NCI-H345 treated with DMSO at 0.1 percent for 48 hours (cell line): ENCODE results near the gene PTPN14.
"Not testable (repeated sequence)": the region's sequence is repeated elsewhere in the genome, so short reads cannot be mapped to it uniquely, and the experiment has no call there.

Experiments used
- DNase-seq: peaks from one replicate; lab custom pipeline; 2025; ENCODE audit not compliant: unreplicated experiment; lab: John Stamatoyannopoulos, UW

Gene PTPN14

DNA sequence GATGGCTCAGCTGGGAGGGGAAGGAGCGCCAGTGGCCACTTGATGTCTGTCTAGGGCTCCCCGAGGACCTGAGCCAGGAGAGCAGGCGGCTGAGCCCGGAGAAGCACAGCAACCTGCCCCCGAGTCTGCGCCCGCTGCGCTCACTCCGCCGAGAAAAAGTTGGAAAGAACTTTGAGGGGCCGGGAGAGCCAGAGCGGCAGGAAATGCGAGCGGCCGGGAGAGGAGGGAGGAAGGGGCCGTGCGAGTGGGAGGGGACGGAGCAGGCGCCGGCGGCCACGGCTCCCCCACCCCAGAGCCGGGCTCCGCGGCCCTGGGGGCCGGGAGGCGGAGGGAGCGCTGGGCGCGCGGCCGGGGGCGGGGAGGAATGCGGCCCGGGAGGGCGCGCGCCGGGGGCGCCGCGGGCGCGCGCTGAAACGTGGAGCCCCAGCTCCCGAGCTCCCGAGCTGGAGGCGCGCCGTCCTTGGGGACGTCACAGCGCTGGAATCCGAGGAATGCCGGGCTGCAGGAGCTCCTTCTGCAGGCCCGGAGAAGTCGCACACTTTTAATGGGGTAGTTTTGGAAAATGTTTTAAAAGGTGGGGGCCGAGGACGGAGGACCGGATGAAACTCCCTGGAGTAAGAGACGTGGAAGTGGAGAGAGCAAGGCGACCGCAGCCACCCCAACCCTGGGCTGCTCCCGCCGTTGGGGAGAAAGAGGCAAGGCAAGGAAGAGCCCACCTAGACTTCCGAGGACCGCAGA lies at the start of gene PTPN14:
Gene PTPN14 (minus strand): TSS at position 167 of the 738 bp plus-strand sequence. CDS start 86,799 bp downstream, outside the sequence.
- no peak for DNase-seq

DNA sequence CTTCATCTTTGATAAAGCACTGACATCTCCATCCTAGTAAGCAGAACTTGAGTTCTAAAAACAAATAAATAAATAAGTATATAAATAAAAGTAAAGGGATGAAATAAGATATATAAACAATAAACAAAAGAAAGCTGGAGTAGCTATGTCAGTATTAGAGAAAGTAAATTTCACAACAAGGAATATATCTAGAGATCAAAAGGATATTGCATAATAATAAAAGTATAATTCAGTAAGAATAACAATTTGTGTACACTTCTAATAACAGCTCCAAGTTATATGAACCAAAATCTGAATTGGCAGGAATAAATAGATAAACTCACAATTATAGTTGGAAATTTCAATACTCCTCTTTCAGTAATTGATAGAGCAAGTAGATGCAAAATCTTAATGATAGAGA lies 41.8 kb upstream of the PTPN14 start:
- no peak for DNase-seq

DNA sequence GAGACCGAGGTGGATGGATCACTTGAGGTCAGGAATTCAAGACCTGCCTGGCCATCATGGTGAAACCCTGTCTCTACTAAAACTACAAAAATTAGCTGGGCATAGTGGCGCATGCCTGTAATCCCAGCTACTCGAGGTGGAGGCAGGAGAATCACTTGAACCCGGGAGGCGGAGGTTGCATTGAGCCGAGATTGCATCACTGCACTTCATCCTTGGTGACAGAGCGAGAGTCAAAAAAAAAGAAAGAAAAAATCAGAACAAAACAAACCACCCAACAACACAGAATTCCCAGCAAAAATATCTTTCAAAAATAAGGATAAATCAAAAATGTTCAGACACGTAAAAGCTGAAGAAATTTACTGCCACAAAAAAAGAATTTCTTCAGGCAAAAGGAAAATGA lies 40.5 kb upstream of the PTPN14 start:
- not testable (repeated sequence) for DNase-seq

DNA sequence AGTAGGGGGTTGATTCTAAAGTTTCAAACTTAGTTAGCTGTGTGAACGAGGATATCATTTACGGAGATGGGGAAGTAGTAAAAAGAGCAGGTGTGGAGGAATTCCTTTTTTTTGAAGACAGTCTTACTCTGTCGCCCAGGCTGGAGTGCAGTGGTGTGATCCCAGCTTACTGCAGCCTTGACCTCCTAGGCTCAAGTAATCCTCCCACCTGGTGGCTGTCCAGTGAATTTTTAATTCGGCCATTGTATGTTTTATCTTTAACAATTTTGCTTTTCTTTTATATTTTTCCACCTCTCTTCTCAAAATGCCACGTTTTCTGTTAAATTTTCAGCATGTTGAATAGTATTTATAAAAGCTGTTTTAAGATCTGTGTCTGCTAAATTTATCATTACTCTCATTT lies 39.3 kb upstream of the PTPN14 start:
- no peak for DNase-seq

DNA sequence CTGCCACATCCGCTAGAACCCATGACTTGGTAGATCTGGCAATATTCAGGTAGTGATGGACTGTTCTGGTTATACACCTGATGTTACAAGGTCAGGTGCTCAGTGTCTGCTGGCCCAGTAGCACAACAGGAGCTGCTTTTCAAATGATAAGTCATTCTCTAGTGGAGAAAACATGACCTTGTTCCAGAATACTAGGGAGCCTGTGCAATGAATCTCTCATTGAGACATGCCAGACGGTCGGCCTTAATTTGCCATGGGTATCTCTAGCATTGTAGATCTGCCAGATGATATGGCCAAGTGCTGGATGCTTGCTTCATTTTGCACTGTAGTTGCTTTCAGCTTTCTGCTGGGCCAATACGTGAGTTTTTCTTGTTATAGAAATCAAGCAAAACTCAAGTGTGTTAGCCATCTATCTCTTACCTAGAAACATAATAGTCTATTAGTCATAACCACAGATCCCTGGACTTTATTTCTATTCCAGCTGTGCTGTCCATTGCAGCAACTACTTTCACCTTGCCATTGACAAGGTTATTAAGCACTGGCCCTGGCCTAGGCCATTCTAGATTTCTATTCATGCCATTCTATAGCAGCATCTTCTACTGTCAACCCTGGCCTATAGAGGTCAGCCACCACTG lies 37.7 kb upstream of the PTPN14 start:
- DNase-seq: no peak

DNA sequence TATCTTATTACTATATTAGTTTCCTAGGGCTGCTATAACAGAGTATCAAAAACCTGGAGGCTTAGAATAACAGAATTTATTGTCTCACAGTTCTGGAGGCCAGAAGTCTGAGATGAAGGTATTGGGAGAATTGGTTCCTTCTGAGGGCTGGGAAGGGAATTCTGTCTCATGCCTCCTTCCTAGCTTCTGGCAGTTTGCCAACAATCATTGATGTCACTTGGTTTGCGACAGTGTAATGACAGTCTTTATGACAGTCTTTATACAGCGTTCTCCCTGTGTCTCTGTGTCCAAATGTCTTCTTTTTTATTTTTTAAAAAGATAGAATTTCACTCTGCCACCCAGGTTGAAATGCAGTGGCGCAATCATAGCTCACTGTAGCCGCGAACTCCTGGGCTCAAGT lies 35.8 kb upstream of the PTPN14 start:
- no peak for DNase-seq

DNA sequence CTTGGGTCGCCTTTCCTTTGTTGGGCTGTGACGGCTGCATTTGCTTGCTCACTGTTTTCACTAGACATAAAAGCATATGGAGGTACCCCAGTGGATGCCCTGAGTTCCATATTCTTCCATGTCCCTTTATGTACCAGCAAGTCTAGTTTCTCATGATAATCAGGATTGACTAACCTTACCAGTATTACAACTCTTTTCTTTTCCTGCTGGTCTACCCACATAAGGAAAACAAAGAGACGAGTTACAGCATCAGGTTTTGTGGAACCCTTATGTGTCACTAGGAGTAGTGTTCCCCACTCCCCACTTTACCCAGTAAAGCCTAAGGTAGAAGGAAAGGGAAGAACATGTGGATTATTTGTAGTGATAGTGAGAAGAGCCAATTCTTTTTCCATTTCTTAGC lies 35.2 kb upstream of the PTPN14 start:
- DNase-seq: no peak

DNA sequence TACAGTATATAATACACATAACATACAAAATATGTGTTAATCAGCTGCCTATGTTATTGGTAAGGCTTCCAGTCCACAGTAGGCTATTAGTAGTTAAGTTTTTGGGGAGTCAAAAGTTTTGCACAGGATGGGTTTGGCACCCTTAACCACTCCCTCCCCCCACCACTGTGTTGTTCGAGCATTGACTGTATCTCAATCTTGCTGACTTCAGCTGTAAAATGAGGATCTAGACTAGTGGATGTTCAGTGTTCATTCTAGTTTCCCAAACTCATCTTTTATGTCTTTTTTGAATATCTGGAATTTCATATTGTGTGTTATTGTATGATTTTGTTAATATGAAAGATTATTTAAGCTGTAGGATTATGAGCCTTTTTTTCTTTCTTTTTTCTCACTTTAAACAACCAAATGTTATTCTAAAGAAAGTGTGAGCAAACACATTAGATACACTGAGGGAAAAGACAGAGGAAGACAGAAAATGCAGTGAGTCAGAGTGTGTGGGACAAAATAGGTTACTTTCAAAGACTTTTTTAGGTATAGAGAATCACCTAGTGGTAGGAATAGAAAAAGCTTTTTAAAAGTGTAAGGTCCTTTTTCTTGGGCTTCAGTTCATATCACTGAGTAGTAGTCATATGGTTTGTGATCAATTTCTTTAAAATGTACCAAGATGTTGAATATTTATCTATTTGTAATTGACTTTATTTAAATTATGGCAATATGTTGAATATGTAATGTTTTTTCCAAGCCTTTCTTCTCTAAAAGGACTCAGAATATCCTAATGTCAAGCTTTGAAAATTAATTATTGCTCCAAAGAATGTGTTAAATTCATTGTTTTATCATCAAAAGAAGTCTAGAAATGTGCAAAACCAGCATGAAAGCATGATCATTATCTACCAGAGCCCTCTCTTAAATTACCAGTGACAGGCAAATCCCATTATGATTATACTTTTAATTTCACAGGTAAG lies 33.7 kb upstream of the PTPN14 start:
- DNase-seq: peak; percentile 15

DNA sequence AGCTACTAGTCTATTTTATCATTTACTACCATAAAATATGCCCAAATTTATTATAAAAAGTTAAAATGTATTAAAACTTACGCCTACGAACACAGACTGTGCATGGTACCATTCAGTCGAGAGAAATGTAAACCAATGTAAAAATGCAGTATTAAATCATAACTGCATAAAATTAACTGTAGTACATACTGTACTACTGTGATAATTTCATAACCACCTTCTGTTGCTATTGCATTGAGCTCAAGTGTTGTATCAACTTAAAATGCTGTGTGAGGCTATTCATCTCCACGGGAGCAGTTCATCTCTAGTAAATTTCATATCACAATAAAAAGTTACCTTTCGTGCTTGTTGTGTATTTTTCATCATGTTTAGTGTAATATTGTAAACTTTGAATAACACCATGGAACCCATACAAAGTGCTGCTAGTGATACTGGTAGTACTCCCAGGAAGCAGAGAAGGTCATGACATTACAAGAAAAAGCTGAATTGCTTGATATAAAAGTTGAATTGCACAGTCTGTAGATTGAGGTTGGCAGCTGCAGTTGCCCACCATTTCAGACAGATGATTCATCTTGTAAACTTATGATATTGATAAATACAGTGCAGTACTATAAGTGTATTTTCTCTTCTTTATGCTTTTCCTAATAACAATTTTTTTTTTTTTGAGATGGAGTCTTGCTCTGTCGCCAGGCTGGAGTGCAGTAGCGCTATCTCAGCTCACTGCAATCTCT lies 32.6 kb upstream of the PTPN14 start:
- DNase-seq: no peak

DNA sequence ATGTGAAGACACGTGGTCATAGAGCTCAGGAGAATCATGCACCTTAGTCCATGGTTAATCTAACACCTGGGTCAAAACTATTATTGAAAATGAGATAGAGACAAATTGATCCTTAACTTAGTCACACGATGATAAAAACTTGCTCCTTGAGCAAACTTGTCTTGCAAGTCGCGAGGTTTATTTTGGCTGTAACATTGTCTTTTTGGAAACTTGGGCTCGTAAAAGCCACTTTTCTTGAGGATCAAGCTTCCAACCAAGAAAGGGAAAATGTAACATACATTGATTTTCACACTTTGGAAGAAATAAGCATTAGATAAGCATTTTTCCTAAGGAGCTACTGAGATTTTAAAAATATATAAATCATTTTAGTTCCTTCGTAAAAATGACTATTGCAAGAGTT lies 31.7 kb upstream of the PTPN14 start:
- DNase-seq: no peak

DNA sequence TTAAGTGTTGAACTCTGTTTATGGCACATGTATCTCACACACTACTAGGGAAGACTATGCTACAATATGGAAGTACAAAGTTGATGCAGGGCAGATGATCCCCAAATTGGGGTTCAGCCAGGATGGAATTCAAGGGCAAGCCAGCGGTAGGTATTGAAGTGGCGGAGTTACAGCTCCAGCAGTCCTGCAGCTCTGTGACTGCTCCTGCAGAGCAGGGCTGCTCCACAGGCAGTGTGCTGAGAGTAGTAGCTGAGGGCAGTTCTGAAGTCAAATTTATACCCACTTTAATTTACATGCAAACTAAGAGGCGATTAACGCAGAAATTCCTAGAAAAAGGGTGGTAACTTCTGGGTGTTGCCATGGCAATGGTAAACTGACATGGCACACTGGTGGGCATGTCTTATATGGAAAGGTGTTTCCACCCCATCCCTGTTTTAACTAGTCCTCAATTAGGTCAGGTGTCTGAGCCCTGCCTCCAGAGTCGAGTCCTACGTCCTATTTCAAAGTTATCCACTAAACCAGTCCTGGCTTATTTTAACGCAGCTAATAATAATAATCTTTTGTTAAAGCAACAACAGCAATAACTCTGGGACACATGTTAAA lies 31.0 kb upstream of the PTPN14 start:
- no peak for DNase-seq

DNA sequence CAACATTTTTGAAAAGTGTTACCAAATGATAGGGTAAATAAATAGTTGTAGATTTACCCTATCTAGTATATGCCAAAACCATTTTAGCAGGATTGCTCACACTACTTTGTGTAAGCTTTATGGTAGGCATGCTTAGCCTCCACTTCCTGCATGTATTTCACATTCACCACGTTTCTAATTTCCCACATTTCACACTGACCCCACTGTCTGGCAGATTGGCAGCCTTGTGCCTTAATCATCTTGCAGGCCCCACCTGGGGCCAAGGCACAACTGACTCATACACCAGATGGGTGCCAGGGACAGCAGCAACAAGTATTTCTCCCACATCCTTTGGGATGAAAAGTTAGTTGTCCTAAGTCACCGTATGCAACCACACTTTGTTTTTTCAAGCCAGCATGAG lies 30.4 kb upstream of the PTPN14 start:
- DNase-seq: no peak

DNA sequence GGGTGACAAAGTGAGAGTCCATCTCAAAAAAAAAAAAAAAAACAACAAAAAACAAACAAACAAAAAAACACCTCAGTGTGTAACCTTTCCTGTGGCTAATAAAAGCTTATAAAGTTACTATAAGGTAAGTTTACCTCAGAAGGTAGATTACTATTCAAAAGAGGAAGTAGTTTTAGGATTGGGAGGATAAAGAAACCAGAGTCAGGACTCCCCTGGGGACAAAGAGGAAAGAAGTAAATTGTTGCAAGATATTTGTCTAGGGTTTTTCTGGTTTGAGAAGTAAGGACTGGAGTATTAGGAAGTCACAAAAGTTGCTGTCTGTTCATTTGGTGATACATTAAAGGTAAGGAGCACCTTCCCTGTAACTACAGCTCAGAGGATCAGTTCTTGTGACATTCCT lies 27.8 kb upstream of the PTPN14 start:
- no peak for DNase-seq

DNA sequence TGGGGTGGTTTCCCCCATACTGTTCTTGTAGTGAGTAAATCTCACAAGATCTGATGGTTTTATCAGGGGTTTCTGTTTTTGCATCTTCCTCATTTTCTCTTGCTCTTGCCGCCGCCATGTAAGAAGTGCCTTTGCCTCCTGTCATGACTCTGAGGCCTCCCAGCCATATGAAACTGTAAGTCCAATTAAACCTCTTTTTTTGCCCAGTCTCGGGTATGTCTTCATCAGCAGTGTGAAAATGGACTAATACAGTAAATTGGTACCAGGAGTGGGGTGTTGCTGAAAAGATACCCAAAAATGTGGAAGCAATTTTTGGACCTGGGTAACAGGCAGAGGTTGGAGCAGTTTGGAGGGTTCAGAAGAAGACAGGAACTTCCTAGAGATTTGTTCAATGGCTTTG lies 24.7 kb upstream of the PTPN14 start:
- DNase-seq: not testable (repeated sequence)

DNA sequence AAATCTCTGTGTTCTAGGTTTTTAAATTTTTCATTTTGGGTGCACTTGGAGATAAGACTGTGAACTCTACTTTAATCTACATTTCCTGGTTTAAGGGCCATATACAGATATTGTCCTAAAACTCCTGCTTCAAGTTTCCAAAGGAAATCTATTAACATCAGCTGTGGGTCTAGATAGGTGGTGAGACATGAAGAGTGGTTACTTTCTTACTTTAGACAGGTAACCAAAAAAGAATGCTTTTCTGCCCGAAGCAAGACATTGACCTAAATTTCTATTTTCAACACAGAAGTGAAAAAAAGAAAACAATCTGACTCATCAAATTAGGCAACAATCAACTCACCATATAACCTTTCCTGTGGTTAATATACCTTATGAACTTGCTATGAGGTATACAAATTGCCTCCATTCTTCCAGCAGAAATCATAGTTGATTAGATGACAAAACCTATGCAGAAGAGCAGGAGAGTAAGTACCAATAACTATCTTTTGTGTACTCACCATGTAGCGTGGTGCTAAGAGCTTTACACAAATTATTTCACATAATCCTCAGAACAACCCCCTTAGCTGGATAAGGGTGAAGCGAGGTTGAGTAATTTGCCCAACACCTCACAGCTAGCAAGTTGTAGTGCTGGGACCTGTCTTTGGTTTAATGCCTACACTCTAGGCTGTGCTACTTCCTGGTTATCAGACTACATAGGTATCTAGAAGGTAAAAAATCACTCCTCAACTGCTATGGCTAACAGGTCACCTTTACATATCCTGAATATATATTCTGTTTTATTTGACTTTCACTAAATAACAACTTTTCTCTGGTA lies 23.4 kb upstream of the PTPN14 start:
- DNase-seq: no peak

DNA sequence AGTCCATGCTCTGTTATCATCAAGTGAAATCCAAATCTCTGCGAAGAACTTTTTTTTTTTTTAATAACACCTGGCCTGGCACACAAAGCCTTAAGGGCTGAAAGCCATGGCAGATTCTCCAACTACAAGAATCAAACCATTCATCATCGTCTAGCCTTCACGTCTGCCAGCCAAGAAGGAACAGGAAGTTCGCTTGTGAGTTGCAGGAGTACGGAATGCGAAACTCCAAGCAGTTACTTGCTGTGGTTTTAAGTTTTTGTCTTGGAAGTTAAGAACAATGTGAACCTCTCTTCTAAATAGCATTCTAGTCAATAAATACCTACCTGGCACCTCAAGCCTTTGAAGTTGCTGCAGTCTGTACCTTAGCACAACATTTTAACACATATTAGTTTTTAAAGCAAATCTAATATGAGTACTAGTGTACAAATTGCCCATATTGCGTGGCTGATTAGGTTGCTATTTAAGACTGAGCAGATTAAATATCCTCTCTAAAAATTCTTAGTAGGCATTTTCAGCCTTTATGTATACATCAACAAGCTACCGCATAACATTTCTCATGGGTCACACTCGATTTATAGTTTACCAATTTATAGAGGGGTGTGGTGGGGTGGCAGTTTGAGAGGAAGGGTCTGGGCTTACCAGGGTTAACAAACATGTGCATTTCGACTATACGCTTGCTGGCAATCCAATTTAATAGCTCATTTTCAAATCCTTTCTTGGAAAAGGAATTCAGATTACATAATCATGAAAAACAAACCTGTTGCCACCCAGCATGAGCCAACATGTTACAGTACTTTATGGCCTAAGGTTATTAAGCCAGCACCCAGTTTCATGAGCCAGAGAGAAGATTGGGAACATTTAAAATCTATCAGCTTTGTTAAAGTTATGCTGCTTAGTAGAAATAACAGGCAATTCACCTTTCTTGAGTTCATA lies 22.2 kb upstream of the PTPN14 start:
- no peak for DNase-seq

DNA sequence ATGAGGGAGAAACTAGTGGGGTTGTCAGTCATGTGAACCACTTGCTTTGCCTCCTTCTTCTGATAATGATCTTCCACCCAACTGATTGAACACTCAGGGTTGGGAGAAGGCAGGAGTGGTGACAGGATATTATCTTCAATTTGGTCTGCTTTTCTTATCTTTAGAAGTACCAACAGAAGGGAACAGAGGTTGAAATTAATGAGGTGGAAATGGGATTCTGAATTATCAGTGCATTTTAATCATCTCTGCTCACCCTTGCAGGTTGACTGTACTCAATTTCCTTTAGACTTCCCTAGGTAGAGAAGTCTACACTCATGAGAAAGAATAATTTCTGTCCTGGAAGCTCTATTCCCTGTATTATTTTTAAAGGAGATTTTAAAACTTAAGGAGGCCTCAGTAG lies 19.9 kb upstream of the PTPN14 start:
- no peak for DNase-seq

DNA sequence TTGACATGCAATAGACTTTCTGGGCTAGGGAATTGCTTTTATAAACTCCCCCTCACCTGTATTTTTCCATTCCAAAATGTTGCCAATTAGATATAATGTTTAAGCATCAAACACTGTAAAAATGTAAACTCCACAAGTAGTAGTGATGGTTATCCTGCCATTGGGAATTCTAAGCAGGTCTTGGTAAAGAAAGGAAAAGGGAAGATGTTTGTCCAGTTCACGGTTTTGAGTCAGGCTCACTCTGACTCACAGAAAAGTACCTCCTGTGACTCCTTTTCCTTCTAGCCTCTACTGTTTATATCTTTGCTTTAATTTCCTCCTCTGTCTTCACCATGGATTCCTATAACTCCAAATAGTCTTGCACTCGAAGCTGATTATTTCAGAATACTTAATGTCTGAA lies 19.0 kb upstream of the PTPN14 start:
- DNase-seq: no peak
